ENCODE measurements around the gene DNAL1. TPM values are rescaled to one million over a fixed set of nuclear protein-coding genes. Genes with fewer than 3 reads are reported as not detected.

The DNAL1 gene
- total RNA-seq, 1 donor from 2014 or later, result 11.5 TPM

DNA sequence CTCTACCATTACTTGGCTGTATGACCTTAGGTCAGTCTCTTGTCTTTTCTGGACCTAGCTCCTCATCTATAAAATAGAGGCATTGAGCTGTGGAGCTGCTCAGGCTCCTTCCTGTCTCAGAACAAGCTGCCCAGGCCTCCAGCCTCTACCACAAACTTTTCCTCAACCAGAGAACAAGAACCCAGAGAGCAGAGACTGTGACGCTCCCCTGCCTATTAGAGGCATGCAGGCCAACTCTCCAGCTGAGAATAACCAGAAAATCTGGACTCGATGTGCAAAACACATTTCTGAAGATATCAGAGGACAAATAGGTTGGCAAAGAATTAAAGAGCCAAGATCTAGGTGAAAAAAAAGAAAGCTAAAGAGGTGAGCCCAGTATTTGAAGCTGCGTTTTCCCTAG lies 87.2 kb downstream of the DNAL1 start:
- no peak for DNase-seq
- intact Hi-C loops (cut with DNase I), result no loop called here
- no peak for ATAC-seq (ENCODE audit: poor library complexity)

DNA sequence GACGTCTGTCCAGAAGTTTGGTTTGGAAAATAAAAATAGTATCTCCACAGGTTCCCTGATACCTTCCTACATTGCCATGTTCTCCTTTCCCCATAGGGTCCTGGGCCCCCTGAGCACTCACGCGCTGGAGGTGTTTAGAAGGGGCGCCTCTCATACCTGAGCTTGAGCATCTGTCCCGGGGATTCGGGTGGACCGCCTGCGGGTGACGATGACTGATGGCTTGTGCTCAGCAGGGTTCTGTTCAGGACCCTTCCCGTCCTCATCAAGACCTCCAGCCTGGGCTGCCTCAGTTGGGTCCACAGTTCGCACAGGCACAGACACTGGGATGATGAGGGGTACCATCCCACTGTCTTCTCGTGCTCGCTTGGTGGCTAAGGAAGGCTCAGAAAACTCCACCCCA lies 92.1 kb downstream of the DNAL1 start:
- intact Hi-C loops (cut with DNase I), result no loop called here
- ATAC-seq (ENCODE audit: poor library complexity), result no peak

DNA sequence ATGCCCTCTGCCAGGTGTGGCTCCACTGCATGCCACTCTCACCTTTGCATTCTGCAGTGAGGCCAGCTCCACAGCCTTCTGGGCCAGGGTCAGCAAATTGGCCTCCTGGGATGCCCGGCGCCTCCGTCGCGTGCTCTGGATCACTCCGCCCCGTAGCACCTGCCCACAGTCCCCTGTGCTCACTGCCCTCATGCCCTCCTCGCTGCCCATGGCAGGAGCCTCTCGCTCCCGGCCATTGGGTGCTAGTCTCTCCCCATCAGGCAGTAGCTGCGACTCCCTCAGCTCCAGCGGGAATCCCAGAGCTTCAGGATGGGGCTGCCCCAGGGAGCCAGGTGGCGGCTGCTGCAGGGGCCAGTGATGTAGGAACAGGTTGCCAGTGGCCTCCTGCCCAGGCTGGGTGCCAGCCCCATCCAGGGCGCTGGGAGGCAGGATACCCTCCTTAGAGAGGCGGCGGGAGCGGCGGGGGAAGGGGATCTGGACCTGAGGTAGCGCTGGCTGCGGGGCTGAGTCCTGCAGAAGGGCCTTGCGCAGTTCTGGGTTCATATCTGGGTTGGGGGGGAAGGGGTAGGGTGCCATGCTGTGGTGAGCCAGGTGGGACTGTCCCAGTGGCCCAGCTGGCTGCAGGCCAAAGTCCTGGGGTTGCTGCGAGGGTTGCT lies 93.9 kb downstream of the DNAL1 start:
- intact Hi-C loops (cut with DNase I), result no loop called here
- ATAC-seq (ENCODE audit: poor library complexity) (no peak), DNase-seq (peak; percentile 47)

More for the DNA sequence above, 92.1 kb downstream of the DNAL1 start:
- no peak for DNase-seq

DNA sequence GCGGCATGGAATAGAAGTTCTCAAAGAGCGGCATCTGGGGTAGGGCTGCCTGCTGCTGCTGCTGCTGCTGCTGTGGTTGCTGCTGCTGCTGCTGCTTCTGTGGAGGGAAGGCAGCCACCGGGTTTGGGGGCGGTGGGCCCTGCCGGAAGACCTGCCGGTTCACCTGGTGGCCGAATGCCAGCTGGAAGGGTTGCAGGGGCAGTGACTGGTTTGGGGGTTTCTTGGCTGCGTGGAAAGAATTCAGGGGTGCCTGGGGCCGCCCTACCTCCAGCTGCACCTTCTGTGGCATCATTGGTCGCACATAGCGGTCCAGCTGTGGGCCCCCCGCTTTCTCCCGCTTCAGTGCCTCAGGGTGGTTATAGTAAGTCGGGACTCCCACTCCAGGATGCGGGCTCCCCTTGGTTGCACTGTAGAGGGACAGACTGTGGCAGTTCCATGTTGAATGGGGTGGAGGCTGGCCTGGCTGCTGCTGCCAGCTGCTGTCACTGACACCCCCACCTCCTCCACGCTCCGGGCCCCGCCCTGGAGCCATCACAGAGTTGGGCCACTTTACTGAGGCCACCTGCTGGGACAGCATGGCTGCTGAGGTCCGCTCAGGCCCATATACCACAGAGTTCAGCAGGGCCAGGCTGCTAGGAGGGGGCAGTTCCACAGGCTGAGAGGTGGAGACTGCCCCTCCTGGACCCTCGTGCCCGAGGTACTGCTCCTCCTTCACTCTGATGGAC lies 94.5 kb downstream of the DNAL1 start:
- intact Hi-C loops (cut with DNase I), result no loop called here
- no peak for ATAC-seq (ENCODE audit: poor library complexity)
- DNase-seq, result peak; percentile 42

DNA sequence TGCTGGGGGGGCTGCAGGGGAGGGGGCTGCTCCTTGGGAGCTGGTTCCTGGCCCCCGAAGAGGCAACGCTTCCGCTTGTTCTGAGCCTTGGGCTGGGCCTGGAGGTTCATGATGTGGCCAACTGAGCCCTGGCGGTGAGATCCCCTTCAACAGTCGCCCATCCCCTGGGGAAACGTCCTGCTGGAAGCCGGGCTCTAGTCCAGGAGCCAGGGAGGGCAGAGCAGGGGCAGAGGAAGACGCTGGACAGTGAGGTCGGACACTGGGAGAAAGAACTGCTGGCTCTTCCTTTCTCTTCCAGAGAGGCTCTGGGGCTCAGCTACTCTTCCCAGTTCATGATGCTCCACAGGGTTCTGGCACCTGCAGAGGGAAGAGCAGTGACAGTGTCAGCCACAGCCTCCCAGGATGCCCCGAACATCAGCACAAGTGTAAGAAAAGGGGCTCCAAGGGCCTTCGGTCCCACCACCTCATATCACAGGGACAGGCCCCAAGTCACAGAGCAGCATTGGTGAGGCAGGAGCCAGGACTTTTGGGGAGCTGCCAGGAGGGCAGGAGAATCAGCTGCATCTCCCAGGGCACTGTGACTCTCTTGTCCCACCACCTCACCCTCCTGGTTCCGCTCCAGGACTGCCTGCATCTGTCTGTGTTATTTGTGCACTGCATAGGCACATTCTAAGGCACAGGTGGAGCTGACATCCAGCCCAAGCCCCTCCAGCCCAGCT lies 95.3 kb downstream of the DNAL1 start:
- no peak for ATAC-seq (ENCODE audit: poor library complexity)
- peak; percentile 51 for DNase-seq
- intact Hi-C loops (cut with DNase I), result no loop called here

DNA sequence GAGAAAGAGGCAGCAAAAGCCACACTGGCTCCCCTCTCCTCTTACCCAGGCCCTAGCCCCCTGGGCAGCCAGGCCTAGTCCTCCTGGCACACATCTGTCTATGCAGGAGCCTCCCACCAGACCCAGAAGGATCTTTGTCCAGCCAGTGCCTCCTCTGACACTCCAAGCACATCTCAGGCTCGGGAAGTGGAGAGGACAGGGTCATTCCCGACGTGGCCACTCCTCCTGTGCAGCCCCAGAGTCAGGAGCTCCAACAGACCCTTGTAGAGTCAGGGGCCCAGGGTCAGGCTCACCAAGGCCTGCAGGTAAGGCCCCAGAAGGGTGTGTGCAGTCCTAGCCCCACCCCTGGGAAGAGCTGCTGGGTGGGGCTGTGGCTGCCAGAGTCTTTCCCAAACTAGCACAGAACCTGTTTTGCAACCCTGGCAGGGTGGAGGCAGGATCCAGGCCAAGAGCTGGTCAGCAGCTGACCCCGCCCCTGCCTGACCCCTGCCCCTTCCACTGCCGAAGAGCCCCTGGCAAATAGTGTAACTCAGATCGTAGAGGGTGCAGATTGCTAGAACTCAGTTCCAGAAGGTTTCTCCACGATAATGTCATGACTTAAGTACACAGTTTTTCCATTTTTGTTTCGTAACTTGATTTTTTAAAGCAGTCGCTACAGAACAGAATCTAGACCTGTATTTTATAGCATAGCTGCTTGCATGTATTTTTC lies 96.0 kb downstream of the DNAL1 start:
- intact Hi-C loops (cut with DNase I), result no loop called here
- DNase-seq (peak; percentile 87), ATAC-seq (ENCODE audit: poor library complexity) (peak; percentile 81)

DNA sequence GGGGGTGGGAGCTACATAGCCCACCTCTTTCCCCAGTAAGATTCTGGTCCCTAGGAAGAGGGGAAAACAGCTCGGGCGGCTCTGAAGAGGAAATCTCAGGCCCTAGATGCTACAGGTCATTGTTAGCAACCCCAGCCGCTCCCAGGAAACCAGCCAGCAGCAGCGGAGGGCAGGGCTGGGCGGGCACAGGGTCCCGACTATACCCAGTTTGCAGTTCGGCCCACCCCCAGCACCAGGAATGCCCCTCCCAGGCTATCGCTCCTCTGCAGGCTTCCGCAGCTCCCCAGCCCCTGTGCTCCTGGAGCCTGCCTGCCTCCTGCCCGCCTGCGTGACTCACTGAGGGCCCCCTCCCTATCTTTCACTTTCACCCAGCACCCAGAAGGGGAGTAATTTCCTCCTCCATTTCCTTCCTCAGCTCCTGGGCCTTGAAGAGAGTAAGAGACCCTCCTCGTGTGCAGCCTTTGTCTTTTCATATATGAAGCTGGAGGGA lies 96.6 kb downstream of the DNAL1 start:
- peak; percentile 86 for DNase-seq
- ATAC-seq (ENCODE audit: poor library complexity), result peak; percentile 69
- intact Hi-C loops (cut with DNase I), result no loop called here

DNA sequence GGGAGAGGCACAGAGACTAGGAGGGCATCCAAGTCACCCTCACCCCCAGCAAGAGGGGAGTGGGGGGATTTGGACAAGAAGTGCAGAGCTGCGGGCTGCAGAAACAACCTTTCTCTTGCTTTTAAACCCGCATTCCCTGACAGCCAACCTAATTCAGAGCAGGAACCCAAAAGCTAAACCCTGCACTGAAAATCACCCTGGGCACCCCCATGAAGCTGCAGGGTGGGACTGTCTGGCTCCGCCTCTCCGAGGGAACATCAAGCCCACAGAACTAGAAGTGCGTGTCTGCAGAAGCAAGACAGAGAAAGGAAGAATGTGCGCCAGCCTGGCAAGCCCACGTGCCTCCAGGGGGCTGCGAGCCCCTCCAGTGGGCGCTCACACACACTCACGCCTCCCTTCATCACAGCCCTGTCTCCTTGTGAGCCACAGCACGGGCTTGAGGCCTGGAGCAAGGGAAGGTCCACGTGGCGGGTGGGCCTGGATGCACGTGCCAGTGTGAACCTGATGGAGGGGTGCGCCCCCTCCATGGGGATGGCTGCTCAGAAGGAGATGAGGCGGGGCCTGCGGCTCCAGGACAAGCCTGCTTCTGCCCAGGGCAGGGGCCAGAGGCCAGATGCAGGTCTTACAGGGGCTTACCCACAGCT lies 97.2 kb downstream of the DNAL1 start:
- intact Hi-C loops (cut with DNase I), result no loop called here
- DNase-seq (peak; percentile 42), ATAC-seq (ENCODE audit: poor library complexity) (peak; percentile 0)

DNA sequence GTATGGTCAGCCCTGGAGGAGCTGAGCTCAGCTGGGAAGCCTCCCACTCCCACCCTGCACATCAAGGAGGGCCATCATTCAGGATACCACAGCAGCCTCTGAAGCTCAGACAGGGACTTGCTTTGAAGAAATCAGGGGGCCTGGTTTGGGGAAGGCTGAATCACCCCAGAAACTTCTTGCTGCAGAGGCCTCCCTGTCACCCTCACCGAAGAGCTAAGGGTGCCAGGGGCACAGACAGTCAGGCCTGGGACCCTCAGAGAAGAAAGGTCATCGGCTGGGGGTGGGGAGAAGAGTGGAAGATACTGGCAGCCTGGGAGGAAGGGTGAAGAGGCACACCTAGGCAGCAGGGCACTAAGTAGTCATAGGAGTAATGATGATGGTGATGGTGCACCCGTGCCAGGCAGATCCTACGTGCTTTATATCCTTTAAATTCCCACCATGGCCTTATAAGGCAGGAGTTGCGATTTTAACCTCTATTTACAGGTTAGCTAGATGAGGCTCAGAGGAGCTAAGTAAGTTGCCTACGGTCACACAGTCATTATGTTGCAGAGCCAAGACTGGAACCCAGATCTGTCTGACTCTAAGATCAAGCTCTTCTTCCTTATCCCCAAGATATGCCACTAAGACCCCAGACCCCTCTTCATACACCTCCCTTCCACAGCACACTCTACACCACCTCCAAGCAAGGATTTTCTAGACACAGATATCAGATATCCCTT lies 97.9 kb downstream of the DNAL1 start:
- DNase-seq (no peak), ATAC-seq (ENCODE audit: poor library complexity) (no peak)
- intact Hi-C loops (cut with DNase I), result no loop called here

DNA sequence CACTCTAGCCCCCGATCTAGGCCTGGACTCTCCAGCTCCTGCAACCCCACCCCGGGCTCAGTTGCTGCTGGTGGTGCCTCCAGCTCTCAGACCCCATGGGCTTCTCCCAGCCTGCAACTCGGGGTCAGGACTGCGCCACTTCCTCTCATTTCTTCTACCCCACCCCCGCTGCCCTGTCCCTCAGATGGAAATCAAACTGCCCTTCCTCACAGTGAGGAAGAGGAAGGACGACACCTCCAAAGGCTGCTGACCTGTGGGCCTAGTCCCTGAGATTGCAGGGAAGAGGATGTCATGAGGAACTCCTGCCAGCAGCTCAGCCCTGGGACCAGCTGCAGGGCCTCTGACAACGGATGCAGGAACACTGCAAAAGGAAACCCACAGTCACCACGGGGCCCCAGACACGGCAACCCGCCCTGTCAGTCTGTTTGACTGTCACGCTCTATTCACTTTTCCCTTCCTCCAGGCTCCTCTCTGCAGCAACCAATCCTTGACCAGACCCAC lies 98.7 kb downstream of the DNAL1 start:
- peak; percentile 78 for DNase-seq
- peak; percentile 16 for ATAC-seq (ENCODE audit: poor library complexity)
- intact Hi-C loops (cut with DNase I), result no loop called here

DNA sequence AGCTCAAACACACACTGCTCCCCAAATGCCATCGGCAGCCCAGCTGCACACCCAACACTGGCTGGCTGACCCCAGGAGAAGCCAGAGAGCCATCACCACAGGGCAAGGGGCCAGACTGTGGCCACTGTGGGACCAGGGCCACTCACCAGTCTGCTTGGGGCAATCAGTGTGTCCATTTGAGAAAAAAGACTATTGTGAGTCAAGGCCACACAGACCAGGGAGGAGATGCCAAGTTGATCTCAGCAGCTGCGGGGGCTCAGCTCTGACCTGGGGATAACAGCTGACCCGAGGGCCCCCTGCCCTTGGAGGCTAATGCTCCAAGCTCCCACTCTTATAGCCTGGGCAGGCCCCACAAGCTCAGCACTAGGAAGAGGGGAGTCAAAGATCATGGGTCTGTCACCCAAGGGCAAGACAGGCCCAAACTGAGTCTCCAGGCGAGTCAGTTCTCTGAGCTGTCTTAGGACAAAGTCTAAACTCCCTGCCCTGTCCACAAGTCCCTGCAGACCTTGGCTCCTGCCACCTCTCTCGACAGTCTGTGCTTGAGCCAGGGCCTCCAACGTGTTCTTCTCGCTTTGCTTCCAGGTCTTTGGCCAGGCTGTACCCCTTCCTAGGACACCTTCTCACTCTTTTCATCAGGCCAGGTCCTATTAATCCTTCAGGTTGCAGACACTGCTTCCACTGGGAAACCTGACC lies 99.5 kb downstream of the DNAL1 start:
- no peak for DNase-seq
- no peak for ATAC-seq (ENCODE audit: poor library complexity)
- intact Hi-C loops (cut with DNase I), result no loop called here

DNA sequence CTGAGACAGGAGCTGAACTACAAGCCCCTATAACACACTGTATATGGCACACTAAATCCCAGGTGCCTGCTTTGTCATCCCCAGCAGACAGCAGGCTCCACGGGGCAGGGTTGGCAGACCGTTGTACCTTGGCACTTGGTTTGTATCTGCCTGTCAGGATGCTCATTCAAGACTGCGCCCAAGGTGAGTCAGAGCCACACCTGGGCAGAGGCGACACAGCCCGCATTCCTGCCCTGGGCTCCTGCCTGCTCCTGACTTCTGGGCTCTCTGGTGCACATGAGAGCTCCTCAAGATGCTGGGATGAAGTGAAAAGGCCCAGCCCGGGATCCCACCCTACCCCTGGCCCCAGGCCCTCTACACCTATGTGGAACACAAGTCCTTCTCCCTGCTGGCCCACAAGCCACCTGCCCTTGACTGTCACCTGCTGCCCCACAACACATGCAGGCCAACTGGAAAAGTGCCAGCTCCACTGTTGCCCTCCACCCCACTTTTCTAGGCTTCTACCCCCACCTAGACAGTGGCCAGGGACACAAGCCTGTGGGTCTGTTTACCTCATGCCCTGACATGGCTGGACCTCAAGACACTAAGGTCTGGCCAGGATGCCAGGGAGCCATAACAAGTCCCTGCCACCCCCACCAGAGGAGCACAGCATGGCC lies 100.2 kb downstream of the DNAL1 start:
- intact Hi-C loops (cut with DNase I), result no loop called here
- no peak for ATAC-seq (ENCODE audit: poor library complexity)
- DNase-seq, result no peak

DNA sequence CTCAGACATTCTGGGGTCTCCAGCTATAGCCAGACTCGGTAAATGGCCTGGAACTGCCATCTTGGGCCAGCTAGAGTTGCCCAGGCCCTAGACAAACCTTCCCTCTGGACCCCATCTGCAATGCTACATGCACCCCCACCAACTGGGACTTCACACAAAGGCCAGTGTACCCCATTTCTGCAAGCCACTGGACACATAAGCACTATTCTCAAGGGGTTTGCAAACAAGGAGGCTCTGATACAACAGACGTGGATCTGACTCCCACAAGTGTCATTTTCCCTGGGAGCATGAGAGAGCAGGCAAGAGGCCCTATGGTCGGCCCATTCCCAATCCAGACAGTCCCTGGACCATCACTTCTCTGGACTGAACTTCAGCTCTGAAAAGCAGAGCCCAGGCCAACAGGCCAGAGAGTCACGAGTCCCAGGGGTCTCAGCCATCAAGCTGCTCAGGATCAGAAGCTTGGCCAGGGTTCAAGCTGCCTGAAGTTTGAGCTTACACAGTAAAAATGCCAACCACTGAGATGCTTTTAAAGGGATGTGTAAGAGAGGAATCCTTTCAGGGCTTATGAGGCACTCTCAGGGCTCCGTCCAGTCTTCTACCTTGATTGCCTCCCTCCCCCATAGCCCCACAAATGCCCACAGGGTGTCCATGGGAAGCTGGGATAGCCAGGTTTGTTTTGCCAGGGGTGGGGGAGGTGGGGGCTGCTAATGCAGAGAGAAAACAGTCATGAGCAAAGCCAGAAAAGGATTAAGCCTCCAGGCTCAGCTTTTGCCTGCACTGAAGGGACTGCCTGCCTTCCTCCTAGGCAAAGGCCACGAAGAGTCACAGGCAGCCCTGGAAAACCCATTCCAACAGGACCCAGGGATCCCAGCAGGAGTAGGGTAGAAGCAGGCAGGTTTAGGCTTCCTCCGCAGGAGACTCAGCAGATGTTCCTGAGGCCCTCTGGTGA lies 101.1 kb downstream of the DNAL1 start:
- no peak for DNase-seq

DNA sequence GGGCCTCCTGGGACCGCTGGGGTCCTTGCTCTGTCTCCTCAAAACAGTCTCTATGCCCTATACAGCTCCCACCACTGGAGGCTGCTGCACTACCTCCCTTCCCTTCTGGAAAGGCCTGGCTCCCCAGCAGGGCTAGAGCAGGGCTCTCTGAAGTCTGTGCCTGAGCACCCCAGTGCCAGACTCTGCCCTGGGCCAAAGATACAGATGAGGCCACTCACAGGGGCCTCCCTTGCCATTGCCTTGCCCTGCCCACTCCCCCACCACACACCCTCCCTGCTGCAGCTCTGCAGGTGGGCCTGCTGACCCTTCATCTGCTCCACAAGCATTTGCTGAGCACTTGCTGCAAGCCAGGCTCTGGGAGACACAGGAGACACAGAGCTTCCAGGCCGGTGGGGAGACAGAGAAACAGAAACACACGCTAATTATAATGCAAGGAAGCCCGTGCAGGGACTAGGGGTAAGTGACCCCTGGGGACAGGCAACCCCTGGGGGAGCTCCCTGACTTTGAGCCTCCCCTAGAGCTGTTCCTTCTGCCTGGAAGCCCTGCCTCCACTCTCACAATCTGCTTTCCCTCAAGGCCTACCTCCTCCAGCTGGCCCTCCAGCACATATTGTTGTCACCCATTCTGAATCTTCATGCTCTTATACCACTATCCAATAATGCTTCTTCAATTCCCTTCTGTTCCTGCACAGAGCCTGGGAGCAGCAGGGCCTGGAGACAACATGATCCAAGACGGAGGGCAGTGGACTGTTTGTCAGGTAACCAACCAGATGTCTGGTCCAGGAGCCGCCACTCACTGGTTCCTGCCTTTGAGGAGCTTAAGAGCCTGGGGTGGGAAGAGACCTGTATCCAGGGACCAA lies 102.0 kb downstream of the DNAL1 start:
- intact Hi-C loops (cut with DNase I), result no loop called here
- ATAC-seq (ENCODE audit: poor library complexity), result peak; percentile 9
- no peak for DNase-seq

More for the DNA sequence above, 101.1 kb downstream of the DNAL1 start:
- intact Hi-C loops (cut with DNase I), result no loop called here
- ATAC-seq (ENCODE audit: poor library complexity), result no peak
